IMR-90 (cell line): ENCODE results near the gene NFATC3. TPM values are rescaled to one million over a fixed set of nuclear protein-coding genes. Genes with fewer than 3 reads are reported as not detected.

Source experiments
- ATAC-seq: fragments of 200-7000 bp; cut with Tn5 transposase; 2 replicates; pipeline ENCODE4 v1.9.1; 2020; ENCODE audit warnings: low read depth, mild to moderate bottlenecking, moderate library complexity
- BruUV-seq: library from RNA; stranded (reverse); fragments of 400-500 nt; replicated peaks from 2 replicates; lab custom pipeline; 2021; lab: Mats Ljungman, UMichigan
- CTCF ChIA-PET: fragments of 300-600 bp; formaldehyde crosslinking; extraction: SDS; loops from one replicate; lab custom pipeline; 2021; ENCODE audit warnings: antibody characterized with exemption; lab: Yijun Ruan, JAX
- POLR2A ChIA-PET: fragments of 300-600 bp; sonication (Branson Sonifier 250); formaldehyde crosslinking; loops from one replicate; lab custom pipeline; 2022; ENCODE audit warnings: antibody characterized with exemption; ENCODE audit not compliant: unreplicated experiment; lab: Charles Lee
- DNase-seq: peaks from one replicate; pipeline ENCODE4 v3.0.0; 2013
- H2AFZ ChIP-seq: replicated peaks from 2 replicates; pipeline ENCODE3; 2013; ENCODE audit warnings: low read length, mild to moderate bottlenecking; ENCODE audit not compliant: poor library complexity
- H2AK5ac ChIP-seq: 2 replicates; pipeline ENCODE4 v1.6.1; 2013; ENCODE audit warnings: low read depth, low read length, inconsistent platforms
- H2AK9ac ChIP-seq: replicated peaks from 2 replicates; pipeline ENCODE3; 2013; ENCODE audit warnings: mild to moderate bottlenecking, low read depth, low read length, moderate library complexity; ENCODE audit not compliant: poor library complexity
- H2BK120ac ChIP-seq: 2 replicates; pipeline ENCODE4 v1.6.1; 2013; ENCODE audit warnings: low read depth, low read length, inconsistent platforms
- H2BK15ac ChIP-seq: 3 replicates; pipeline ENCODE4 v1.6.1; 2013; ENCODE audit warnings: low read depth, low read length, inconsistent platforms
- H2BK20ac ChIP-seq: 2 replicates; pipeline ENCODE4 v1.6.1; 2013; ENCODE audit warnings: low read depth, mild to moderate bottlenecking, inconsistent platforms, low read length, moderate library complexity
- H2BK5ac ChIP-seq: 2 replicates; pipeline ENCODE4 v1.6.1; 2013; ENCODE audit warnings: mild to moderate bottlenecking, low read depth, low read length, inconsistent platforms; ENCODE audit not compliant: poor library complexity, severe bottlenecking
- H3K14ac ChIP-seq: replicated peaks from 2 replicates; pipeline ENCODE4 v1.6.1; 2013; ENCODE audit warnings: low read depth, low read length, inconsistent platforms
- H3K18ac ChIP-seq: 2 replicates; pipeline ENCODE4 v1.6.1; 2013; ENCODE audit warnings: low read depth, low read length, control low read depth
- H3K23ac ChIP-seq: 2 replicates; pipeline ENCODE4 v1.6.1; 2013; ENCODE audit warnings: low read depth, low read length, inconsistent platforms
- H3K27ac ChIP-seq: 2 replicates; pipeline ENCODE4 v1.5.1; 2013; ENCODE audit warnings: mild to moderate bottlenecking, control low read depth, low read length; ENCODE audit not compliant: insufficient read depth
- H3K27me3 ChIP-seq: 2 replicates; pipeline ENCODE4 v1.6.1; 2013; ENCODE audit warnings: low read length; ENCODE audit not compliant: control insufficient read depth, insufficient read depth
- H3K36me3 ChIP-seq: 2 replicates; pipeline ENCODE4 v1.6.1; 2013; ENCODE audit warnings: low read length, mixed read lengths; ENCODE audit not compliant: control insufficient read depth, insufficient read depth
- H3K4ac ChIP-seq: 2 replicates; pipeline ENCODE4 v1.6.1; 2013; ENCODE audit warnings: low read depth, low read length, inconsistent platforms
- H3K4me1 ChIP-seq: 2 replicates; pipeline ENCODE4 v1.6.1; 2013; ENCODE audit warnings: low read length, mixed read lengths; ENCODE audit not compliant: control insufficient read depth, insufficient read depth
- H3K4me2 ChIP-seq: 2 replicates; pipeline ENCODE4 v1.6.1; 2013; ENCODE audit warnings: low read depth, mild to moderate bottlenecking, control low read depth, low read length, moderate library complexity
- H3K4me3 ChIP-seq: 2 replicates; pipeline ENCODE4 v1.5.1; 2013; ENCODE audit warnings: low read depth, mild to moderate bottlenecking, control low read depth, low read length, moderate library complexity; ENCODE audit not compliant: insufficient read depth
- H3K56ac ChIP-seq: 2 replicates; pipeline ENCODE4 v1.6.1; 2013; ENCODE audit warnings: low read length, inconsistent platforms; ENCODE audit not compliant: insufficient read depth; ENCODE audit errors: extremely low read depth
- H3K79me1 ChIP-seq, 2 experiments: 2 replicates each; pipeline ENCODE4 v1.6.1; 2013; ENCODE audit warnings: low read length in 2 of 2, inconsistent platforms in 1 of 2, low read depth in 1 of 2
- H3K9ac ChIP-seq: 2 replicates; pipeline ENCODE4 v1.6.1; 2013; ENCODE audit warnings: low read depth, low read length, control low read depth
- H3K9me1 ChIP-seq: 2 replicates; pipeline ENCODE4 v1.6.1; 2013; ENCODE audit warnings: low read length, inconsistent platforms; ENCODE audit not compliant: insufficient read depth
- H3K9me3 ChIP-seq: 2 replicates; pipeline ENCODE4 v1.6.1; 2013; ENCODE audit warnings: low read length; ENCODE audit not compliant: control insufficient read depth, insufficient read depth
- H4K20me1 ChIP-seq: 2 replicates; pipeline ENCODE4 v1.6.1; 2013; ENCODE audit warnings: low read length, inconsistent platforms; ENCODE audit not compliant: insufficient read depth
- H4K5ac ChIP-seq: 2 replicates; pipeline ENCODE4 v1.6.1; 2013; ENCODE audit warnings: mild to moderate bottlenecking, low read depth, low read length, control low read depth
- H4K8ac ChIP-seq, 2 experiments: 2 replicates each; pipeline ENCODE4 v1.6.1; 2013; ENCODE audit warnings: low read depth in 2 of 2, low read length in 2 of 2, control low read depth in 1 of 2, inconsistent platforms in 1 of 2
- H4K91ac ChIP-seq: 2 replicates; pipeline ENCODE4 v1.6.1; 2013; ENCODE audit warnings: low read depth, low read length, inconsistent platforms; ENCODE audit not compliant: insufficient read depth
- BHLHE40 ChIP-seq: fragments of 150-350 bp; IDR thresholded peaks from 2 replicates; pipeline ENCODE4 v1.6.1; 2016; ENCODE audit warnings: mild to moderate bottlenecking, low read depth, low read length
- CHD1 ChIP-seq: IDR thresholded peaks from 2 replicates; pipeline ENCODE4 v1.6.1; 2012; ENCODE audit warnings: low read depth, low read length, improper control_type of control experiment
- ELK1 ChIP-seq: fragments of 150-350 bp; IDR thresholded peaks from 2 replicates; pipeline ENCODE4 v1.6.1; 2016; ENCODE audit warnings: low read depth, mild to moderate bottlenecking, low read length, moderate library complexity, borderline replicate concordance
- FOS ChIP-seq: fragments of 150-350 bp; IDR thresholded peaks from 2 replicates; pipeline ENCODE4 v1.6.1; 2016; ENCODE audit warnings: low read depth, low read length
- NFE2L2 ChIP-seq: fragments of 150-350 bp; IDR thresholded peaks from 2 replicates; pipeline ENCODE4 v1.6.1; 2016; ENCODE audit warnings: low read depth, mild to moderate bottlenecking, low read length
- POLR2A ChIP-seq: IDR thresholded peaks from 2 replicates; pipeline ENCODE4 v1.6.1; 2012; ENCODE audit warnings: mild to moderate bottlenecking, low read depth, low read length
- RAD21 ChIP-seq: IDR thresholded peaks from 2 replicates; pipeline ENCODE4 v1.6.1; 2012; ENCODE audit warnings: low read length, improper control_type of control experiment
- RCOR1 ChIP-seq: IDR thresholded peaks from 2 replicates; pipeline ENCODE4 v1.6.1; 2012; ENCODE audit warnings: mild to moderate bottlenecking, low read length, improper control_type of control experiment; ENCODE audit not compliant: insufficient replicate concordance
- RFX5 ChIP-seq: IDR thresholded peaks from 2 replicates; pipeline ENCODE4 v1.8.0; 2012; ENCODE audit warnings: low read depth, mild to moderate bottlenecking, low read length, moderate library complexity
- SMC3 ChIP-seq: fragments of 150-350 bp; IDR thresholded peaks from 2 replicates; pipeline ENCODE4 v1.6.1; 2016; ENCODE audit warnings: low read depth, mild to moderate bottlenecking, antibody characterized with exemption, low read length, moderate library complexity
- USF2 ChIP-seq: fragments of 150-350 bp; IDR thresholded peaks from 2 replicates; pipeline ENCODE4 v1.6.1; 2017; ENCODE audit warnings: mild to moderate bottlenecking, antibody characterized with exemption, low read length, low read depth
- WGBS, 2 experiments: methylation state at CpG; one replicate each; pipeline versions ENCODE4 v1.1.5 to v1.1.7; 2013; ENCODE audit warnings: missing lambda C conversion rate in 2 of 2; ENCODE audit not compliant: insufficient read length in 1 of 2; ENCODE audit errors: extremely low coverage in 2 of 2; 5-methylcytosine and 5-hydroxymethylcytosine counted together
- dilution Hi-C: fragments of 300-500 bp; cut with HindIII; formaldehyde crosslinking; loops from one replicate; pipeline ENCODE4 v1.14.3; 2018; ENCODE audit warnings: low sequenced_read_pairs; ENCODE audit not compliant: unreplicated experiment
- in situ Hi-C: fragments of 300-500 bp; cut with MboI; formaldehyde crosslinking; loops from 3 replicates; pipeline ENCODE4 v1.14.3; 2019; ENCODE audit warnings: low sequenced_read_pairs, inconsistent platforms, mixed read lengths
- intact Hi-C: fragments of 100-400 bp; cut with micrococcal nuclease; formaldehyde crosslinking; loops from 2 replicates; pipeline ENCODE4 v1.10.0; 2022
- polyA plus RNA-seq, 3 experiments: library from polyadenylated mRNA; depleted of rRNA; stranded (reverse); fragments of >200 nt; gene quantifications; 2 replicates each; pipeline ENCODE4 v1.2.3, GENCODE V29; 2012; ENCODE audit warnings: low replicate concordance in 1 of 3
- total RNA-seq: library from RNA; depleted of rRNA; stranded (reverse); fragments of >200 nt; gene quantifications from 2 replicates; pipeline ENCODE4 v1.2.3, GENCODE V29; 2012

Gene NFATC3
- total and polyA plus RNA-seq, 2 of the 4 experiments (the other 2 are of a cell fraction): 6.3 to 21.5 TPM

- no peak for TF ChIP-seq RCOR1
Observed at GRCh38 chr16:68085259-68086071, at the start of gene NFATC3 (continued).

GRCh38 chr16:68037841-68038597, 47.2 kb upstream of the NFATC3 start:
- Histone ChIP-seq H2AK9ac (no peak overlapping the region), H3K27ac (no peak overlapping the region), H2BK5ac (no peak overlapping the region), H3K18ac (no peak overlapping the region), H3K9me3 (no peaks in the 10 kb centered on the region), H3K36me3 (peaks cover 12% of the 10 kb centered on the region), H2BK15ac (no peak overlapping the region), H3K14ac (no peak overlapping the region), H3K4me3 (no peak overlapping the region), H2BK120ac (no peak overlapping the region), H2AFZ (no peak overlapping the region), H3K9me1 (no peaks in the 10 kb centered on the region), H4K20me1 (no peaks in the 10 kb centered on the region), H3K9ac (no peak overlapping the region), H3K56ac (no peak overlapping the region), H4K5ac (no peak overlapping the region), H4K91ac (no peak overlapping the region), H3K27me3 (no peaks in the 10 kb centered on the region), H3K4me2 (no peak overlapping the region), H3K79me1 (0 out of 4 replicates have a peak, but pooled peaks cover 0 to 2% of the 10 kb centered on the region in 2 experiments), H4K8ac (no peak overlapping the region), H2AK5ac (no peak overlapping the region), H3K23ac (no peak overlapping the region), H3K4me1 (no peaks in the 10 kb centered on the region), H3K4ac (no peak overlapping the region), H2BK20ac (no peak overlapping the region)
- BruUV-seq: no TSS peak
- WGBS, 2 experiments: 100% methylated on average over 1 of the region's 9 CpGs; no CpG with 5 or more reads in 1 of the 2 experiments
- DNase-seq (no peak), ATAC-seq (no peak)
- dilution Hi-C loops: no loop called here
- intact Hi-C loops: loop anchor here (10.0 kb wide), 1 partner anchor 363 kb away; no protein-coding TSS in a partner anchor
- CTCF ChIA-PET: interaction anchor here (1.0 kb wide), 1 partner anchor 517 kb away, joined by 3 read pairs; no protein-coding TSS in a partner anchor
- POLR2A ChIA-PET: interaction anchor here (0.6 kb wide), 1 partner anchor 11 kb away, joined by 8 read pairs; no protein-coding TSS in a partner anchor
- in situ Hi-C loops: no loop called here
- TF ChIP-seq USF2: no peak
- no peak for TF ChIP-seq ELK1
- TF ChIP-seq RAD21: no peak
- no peak for TF ChIP-seq FOS
- TF ChIP-seq BHLHE40: no peak
- TF ChIP-seq SMC3: no peak
- no peak for TF ChIP-seq POLR2A
- TF ChIP-seq CHD1: no peak
- no peak for TF ChIP-seq RFX5
- TF ChIP-seq NFE2L2: no peak
- no peak for TF ChIP-seq RCOR1
